Left ventricle myocardium superior (tissue), 1 donor: Measurements from ENCODE around the gene SH3PXD2A. TPM values are rescaled to one million over a fixed set of nuclear protein-coding genes. Genes with fewer than 3 reads are reported as not detected.
"Not testable (repeated sequence)": the region's sequence is repeated elsewhere in the genome, so short reads cannot be mapped to it uniquely, and the experiment has no call there.

Experiments
- ATAC-seq: fragments of 200-7000 bp; cut with Tn5 transposase; one replicate; pipeline ENCODE4 v1.9.1; 2020; ENCODE audit warnings: mild to moderate bottlenecking, moderate library complexity
- DNase-seq: peaks from one replicate; pipeline ENCODE4 v3.0.0-alpha.2; 2020
- intact Hi-C: fragments of 100-400 bp; cut with micrococcal nuclease; formaldehyde crosslinking; loops from one replicate; pipeline ENCODE4 v1.11.0; 2022
- total RNA-seq: library from RNA; stranded (reverse); fragmentation: NEBNext Ultra II Directional; extraction: Animal tissue kit (Norgen Biotek cat#: 25700); gene quantifications from one replicate; pipeline ENCODE4 v1.2.1, GENCODE V29; 2021
- donor health status: DM: no; HTN: yes; CAD: no; lungs with severe emphysema.

The SH3PXD2A gene
- total RNA-seq, 1 donor from 2014 or later = 28.6 TPM

DNA sequence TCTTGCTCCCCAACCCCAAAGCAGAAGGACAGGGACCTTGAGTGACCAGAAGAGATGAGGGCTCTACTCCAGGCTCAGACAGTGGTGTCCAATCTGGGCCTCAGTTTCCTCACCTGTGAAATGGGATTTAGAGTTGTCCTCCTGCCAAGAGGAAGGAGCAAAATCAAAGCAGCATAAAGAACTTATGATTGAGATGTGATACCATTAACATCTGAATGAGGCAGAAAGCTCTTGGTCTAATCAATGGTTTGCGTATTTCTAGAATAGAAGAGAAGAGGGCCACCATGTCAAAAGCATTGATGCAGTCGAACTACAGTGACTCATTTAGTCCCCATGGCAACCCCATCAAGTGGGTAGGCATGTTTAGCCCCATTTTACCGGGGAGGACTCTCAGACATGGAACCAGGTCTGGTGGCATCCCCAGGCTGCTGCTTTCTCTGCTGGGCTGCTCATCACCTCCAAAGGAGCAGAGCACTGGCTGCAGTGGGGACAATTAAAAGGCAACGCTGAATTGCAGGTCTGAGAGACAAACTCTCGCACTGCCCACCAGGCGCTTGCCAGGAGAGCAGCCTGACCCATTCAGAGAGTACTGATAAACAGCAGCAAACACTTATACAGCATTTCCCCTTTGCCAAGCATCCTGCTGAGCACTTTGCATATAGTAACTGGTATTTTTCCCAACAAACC, 186.0 kb downstream of the SH3PXD2A start:
- ATAC-seq = no peak
- intact Hi-C loops = no loop called here
- DNase-seq = no peak

DNA sequence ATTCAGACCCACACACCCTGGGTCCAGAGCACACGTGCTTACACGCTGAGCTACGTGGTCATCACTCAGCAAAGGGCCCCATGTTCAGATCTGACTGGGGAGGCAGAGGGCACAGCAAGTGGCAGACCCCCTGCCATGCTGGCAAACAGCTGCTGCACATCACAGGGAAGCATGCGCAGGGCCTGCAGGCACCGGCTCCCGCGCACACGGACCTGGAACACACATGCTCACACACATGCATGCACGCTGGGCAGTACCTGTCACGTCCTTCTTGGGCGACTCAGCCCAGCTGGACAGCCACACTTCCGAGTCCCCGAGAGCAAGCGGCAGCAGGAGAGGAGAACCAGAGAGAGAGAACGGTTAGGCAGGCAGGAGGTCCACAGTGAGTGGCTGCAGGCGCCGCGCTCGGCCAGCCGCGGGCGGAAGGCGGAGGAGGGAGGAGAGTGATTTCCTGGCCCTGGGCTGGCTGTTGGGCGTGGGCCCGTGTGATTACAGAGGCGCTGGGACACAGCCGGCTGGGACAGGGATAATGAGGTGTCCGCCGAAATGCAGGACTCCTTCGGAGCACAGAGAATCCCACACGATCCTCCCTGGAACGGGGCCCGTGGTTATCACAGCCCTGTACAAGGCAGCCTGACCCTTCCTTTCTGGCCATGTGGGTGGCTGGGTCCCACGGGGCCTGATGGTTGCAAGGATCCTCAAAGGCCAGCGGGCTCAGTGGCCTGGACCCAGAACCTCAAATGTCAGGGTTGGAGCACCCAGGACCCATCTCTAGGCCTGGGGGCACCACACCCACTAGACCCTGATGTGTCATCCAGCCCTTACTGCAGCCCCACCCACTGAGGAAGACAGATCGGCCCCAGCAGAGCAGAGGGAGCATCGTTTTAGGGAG, 186.8 kb downstream of the SH3PXD2A start:
- ATAC-seq = peak; percentile 73
- intact Hi-C loops = no loop called here

DNA sequence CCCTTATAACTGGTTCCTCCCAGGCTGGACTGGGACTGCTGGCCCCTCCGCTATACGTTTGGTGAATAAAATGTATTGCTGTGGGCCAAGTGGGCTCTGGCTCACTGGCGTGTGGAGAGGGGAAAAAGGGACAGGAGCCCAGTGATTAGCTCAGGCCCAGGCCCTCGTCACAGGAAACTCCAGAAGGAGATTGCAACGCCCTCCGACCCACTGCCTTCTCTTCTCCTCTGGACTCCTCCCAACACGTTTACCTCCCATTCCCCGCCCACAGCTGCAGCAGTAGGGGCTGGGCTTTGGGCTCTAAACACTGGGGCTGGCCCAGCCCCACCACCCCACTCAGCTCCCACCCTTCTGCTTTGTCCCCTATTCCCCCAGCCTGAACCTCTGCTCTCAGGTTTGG, 188.0 kb downstream of the SH3PXD2A start:
- ATAC-seq (no peak), DNase-seq (no peak)
- intact Hi-C loops = no loop called here

More for the DNA sequence above, 186.8 kb downstream of the SH3PXD2A start:
- peak; percentile 90 for DNase-seq

DNA sequence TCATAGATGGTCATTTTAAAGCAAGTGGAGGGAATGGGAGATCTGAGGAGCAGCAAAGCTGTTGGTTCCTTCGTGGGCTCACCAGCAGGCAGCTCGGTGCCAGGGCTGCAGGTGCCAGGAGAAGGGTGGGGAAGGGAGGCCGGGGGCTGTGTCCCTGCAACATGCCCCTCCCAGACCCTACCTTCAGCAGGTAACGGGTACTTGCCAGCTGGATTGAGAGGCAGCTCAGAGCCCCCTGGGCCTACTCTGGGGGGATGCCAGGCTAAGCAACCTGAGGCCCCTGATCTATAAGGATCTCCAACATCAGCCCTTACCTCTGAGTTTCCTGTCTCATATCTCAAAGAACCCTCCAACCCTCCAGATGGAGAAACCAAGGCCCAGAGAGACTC, 188.6 kb downstream of the SH3PXD2A start:
- ATAC-seq = no peak
- no peak for DNase-seq
- intact Hi-C loops = no loop called here

DNA sequence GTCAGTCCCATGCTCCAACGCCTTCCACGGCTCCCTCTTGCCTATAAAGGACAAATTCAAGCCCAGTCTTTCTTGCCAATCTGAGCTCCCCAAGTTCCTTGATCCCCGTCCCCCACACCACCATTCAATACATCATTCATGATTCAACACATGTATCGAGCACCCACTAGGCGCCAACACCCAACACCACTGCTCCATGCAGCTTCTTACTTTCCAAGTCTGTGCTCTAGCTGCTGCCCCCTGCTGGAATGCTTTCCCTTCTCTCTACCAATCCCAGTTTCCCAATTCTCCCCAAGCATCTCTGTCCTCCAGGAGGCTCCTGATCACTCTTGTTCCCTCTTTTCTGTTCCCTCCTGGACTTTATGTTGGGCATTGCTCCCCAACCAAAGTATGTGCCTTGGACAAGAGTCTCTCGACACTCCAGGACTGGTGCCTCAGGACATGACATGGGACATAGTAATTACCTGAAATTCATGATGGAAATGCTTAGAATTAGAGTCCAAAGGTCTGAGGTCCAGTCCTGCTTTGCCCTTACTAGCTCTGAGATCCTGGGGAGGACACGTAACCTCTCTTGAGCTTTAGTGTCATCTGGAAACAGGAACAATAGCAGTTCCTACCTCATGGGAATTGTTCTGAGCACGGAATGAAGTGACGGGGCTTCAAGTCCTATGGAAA, 189.2 kb downstream of the SH3PXD2A start:
- intact Hi-C loops = no loop called here
- DNase-seq (no peak), ATAC-seq (no peak)

DNA sequence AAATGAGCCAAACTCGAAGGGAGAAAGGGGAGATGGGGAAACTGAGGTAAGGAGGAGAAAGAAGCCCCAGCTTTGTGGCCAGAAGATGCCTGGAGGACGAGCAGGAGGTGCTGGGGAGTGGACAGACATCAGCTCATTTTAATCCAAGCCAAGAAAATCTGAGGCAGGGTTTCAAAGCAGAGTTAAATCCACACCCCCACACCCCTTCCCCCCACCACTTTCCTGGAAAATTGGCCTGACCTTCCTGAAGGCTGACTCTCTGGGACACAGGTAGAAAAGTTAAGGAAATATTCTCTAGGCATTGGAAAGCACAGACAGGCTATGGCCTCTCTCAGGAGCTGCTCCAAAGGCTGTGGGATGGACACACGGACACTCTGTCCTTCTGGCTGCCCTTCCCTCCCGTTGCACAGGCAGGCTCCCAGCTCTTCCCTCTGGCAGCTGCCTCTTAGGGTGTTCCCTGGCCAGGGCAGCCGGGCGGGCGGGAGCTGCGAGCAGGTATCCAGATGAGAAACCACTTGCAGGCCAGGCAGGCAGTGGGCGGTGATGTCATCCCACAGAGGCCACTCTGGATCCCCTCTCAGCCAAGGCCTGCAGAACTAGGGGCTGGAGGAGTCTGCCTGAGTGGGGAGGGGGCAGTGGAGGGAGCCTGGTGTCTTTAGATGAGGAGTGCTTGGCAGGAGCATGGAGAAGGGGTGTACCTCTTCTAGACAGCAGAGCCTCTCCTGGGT, 190.1 kb downstream of the SH3PXD2A start:
- intact Hi-C loops = no loop called here
- DNase-seq (peak; percentile 80), ATAC-seq (peak; percentile 54)

DNA sequence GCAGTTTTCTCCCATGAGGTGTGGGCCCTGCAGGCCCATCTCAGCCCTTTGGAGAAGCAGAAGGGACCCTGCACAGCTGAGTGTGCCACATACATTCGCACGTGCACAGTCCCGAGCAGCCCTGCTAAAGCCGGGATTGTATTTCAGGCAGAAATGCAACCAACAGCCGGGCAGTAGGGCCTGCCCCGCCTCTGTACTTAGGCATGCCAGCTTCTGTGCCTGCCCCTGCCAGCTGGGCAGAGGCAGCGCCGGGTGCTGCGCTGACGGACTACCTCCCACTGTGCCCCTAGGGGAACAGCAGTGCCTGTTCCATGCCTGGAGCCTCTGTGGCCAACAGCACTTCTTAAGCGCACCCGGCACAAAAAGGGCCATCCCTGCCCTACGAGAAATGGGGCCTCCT, 191.6 kb downstream of the SH3PXD2A start:
- ATAC-seq = peak; percentile 57
- DNase-seq = peak; percentile 83
- intact Hi-C loops = no loop called here

DNA sequence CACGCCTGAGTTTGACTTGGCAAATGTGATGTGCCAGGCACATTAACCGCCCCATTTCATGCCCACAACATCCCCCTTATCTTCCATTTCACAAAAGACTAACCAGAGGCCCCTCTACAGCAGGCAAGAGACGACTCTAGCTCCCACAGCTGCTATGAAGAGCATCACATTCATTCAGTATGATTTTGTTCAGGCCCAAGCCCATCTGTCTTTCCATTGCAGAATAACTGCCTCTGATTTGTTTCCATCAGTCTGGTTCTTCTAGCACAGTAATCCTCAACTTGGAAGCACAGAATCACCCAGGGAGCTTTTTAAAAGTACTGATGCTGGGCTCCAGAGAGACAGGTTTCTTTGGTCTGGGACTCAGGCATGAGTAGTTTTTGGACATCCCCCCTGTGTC, 192.1 kb downstream of the SH3PXD2A start:
- no peak for ATAC-seq
- no peak for DNase-seq
- intact Hi-C loops = no loop called here

DNA sequence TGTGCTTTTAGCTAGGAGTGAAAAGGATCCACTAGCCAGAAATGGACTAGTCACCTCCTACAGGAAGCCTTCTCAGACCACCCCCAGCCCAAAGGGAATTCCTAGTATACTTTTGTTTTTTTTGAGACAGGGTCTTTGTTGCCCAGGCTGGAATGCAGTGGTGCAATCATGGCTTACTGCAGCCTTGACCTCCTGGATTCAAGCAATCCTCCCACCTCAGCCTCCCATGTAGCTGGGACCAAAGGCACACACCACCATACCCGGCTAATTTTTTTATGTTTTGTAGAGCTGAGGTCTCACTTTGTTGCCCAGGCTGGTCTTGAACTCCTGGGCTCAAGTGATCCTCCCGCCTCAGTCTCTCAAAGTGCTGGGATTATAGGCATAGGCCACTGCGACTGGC, 192.7 kb downstream of the SH3PXD2A start:
- intact Hi-C loops, DNase-seq, ATAC-seq: not testable (repeated sequence)

DNA sequence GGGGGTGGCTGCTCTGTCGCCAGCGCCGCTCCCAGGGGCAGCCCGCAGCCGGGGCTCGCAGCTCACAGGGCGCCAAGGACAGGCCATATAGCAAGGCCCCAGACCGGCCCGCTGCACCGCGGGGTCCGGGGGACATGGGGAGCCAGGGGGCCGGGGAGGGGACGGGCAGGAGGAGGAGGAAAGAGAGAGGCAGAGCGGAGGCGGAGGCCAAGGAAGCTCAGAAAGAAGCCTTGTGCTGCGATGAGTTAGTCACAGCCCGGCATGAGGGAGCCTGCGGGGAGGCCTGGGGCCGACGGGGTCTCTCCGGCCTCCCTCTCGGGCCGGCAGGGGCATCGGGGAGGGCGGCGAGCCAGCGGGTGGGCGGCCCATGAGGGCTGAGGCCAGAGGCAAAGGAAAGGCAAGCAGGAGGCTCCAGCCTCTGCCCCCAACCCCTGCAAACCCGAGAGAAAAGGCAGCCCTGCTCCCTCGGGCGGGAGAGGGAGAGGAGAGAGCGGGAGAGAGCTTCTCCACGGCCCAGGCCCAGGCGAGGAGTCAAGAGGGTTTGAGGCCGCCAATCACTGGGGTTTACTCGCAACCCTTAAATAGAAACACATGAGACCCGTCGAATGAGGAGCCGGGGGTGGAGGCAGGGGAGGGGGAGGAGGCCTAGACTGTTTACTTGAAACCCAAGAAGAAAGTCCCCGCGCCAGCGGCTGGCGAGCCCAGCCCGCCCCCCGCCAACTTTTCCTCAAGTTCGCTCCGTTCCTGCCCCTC, 194.0 kb downstream of the SH3PXD2A start:
- DNase-seq (peak; percentile 85), ATAC-seq (peak; percentile 76)
- intact Hi-C loops = no loop called here

DNA sequence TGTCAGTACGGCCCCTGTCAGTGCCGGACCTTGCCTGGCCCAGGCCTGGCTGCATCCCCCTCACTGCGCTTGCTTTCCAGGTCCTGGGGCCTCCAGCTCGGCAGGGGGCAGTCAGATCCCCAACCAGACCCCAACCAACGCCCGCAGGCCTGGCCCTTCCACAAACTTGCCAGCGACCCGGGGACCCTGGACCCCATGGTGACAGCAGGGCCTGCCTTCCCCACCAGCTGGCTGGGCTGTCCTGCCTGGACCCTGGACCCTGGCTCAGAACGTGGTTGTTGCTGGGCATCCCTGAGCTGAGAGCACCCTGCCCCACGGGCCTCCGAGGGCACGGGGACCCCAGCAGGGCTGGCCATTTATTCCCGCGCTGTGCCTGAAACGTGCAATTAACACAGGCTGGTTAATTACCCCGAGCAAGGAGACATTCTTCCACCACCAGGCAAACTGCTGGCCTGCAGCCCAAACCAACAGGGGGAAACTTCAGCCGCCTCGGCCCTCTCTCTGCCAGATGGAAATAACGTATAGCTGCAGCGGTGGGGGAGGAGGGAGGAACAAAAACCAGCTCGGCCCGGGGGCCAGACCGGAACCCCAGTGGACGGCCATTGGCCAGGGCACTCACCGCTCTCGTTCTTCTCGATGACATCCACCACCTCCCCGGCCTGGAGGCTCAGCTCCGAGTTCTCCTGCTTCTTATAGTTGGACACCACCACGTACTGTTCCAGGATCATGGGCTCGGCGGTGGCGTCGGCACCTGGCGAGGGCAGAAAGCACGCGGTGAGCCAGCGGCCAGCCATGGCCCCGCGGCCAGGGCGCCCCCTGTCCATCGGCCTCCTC, 194.8 kb downstream of the SH3PXD2A start:
- intact Hi-C loops = no loop called here
- ATAC-seq = peak; percentile 16
- peak; percentile 51 for DNase-seq

DNA sequence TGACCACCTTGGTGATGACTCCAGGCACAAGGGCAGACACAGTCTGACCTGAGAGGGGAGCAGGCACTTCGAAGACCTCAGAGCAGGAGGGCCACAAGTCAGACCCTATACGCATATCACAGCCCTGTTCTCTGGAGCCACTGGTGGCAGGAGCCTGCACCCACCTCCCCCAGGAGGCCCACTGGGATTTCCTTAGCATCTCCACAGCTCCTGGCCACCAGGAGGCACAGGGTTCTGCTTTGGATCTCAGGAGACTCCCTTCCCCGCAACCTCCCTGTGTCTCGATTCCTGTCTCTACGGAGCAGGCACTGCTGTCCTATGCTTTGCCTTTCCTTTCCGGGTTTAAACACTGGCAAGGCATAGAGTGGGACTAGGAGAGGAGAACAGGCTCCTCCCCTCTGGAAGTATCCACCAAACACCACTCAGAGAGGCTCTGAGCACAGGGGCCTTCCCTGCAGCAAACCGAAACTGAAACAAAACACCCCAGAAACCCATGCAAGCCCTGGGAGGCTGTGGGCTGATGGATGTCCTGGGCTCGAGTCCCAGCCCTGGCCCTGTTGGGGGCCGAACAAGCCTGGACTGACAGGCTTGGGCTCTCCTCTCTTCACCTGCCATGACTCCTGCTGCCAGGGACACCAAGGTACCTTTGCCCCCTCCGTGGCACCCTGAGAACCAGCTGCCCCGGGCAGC, 195.6 kb downstream of the SH3PXD2A start:
- ATAC-seq (peak; percentile 80), DNase-seq (peak; percentile 73)
- intact Hi-C loops = no loop called here

DNA sequence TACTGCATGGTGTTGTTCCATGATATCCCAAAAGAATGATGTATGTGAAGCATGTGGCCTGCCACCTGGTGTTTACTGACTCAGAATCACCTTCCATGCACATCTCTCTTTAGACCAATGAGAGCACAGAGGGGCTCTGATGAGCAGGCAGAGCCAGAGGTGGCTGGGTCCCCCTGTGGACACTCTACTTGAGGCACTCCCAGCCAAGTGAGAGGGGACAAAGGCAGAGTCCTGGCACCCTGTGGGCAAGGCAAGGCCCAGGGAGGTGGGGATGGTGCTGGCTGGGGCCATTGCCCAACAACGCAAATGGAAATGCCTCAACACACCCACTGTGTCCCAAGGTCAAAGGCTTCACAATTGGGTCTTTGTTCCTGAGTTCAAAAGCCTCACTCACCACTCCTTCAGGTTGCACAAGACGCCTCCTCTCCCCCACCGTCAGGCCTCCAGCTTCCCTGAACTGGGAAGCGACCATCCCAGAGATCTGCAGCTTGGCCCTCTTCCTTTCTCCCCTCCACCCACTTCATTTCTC, 197.3 kb downstream of the SH3PXD2A start:
- intact Hi-C loops = no loop called here
- no peak for ATAC-seq
- DNase-seq = no peak

DNA sequence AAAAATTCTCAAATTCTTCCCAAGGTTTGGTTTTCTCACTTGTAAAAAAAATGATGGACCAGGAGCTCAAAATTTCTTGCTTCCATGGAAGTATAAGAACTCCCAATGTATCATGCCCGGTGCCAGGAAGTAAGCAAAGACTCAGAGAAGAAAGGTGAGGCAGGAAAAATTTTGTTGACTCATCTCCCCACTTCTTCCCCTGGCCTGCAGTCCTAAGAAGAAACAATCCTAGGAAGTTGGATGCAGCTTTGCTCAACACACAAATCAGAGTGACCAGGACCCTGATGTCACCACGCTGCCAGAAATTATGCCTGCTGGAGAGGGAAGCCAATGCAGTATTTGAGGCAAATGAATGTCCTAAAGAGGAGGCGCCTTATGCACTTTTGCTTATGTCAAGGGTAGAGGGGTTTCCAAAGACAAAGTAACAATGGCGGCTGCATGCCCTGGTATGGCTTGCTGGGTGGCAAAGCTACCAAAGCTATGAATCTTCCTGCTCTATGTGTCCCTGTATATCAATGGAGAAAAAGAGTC, 198.2 kb downstream of the SH3PXD2A start:
- intact Hi-C loops = no loop called here
- ATAC-seq = no peak
- peak; percentile 4 for DNase-seq

DNA sequence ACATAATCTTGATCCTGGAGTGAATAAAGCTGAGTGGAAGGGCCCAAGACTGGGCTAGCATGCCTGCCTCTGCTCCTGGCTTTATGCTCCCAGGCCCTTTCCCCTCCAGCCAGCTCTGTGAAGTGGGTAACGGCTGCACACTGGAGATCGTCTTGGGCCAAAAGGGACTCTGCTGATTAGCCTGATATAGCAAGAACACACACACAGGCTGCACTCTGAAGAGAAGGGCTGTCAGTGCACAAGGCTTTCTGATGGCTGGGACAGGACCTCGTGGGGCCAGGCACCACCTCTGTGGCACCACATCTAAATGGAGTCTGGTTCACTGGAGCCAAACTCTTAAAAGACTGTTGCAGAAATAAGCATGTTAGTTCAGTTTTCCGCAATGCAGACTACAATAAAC, 200.5 kb downstream of the SH3PXD2A start:
- DNase-seq (no peak), ATAC-seq (no peak)
- intact Hi-C loops = no loop called here

DNA sequence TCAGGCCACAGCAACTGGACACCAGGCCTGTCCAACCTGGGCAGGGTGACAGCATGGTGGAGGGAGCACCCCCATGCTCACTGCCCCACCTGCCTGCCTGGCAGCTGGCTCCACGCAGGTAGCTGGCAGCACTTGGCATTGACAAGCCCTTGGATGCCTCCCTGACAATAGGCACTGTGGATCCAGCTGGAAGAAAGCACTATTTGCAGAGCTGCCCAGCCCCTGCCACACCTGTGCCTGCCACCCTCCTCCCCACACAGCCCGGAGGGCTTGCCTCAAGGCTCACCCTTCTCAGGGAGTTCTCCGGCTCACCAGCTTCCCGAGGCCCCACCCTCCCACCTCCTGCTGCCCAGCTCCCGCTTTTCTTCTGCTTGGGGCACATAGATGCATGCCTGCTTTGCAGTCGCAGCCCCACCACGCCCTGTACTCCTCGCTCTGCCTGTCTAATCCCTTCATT, 201.8 kb downstream of the SH3PXD2A start:
- intact Hi-C loops = no loop called here
- DNase-seq (peak; percentile 22), ATAC-seq (no peak)
